Measurements from ENCODE around the gene SHISA9.

SHISA9 gene

GRCh38 chr16:13038591-13038990 lies 137.2 kb downstream of the SHISA9 start:
- no peaks in the 10 kb centered on the region for H3K27me3 ChIP-seq (ENCODE audit: insufficient read depth, insufficient read length)
- H3K36me3 ChIP-seq (ENCODE audit: insufficient read depth, insufficient read length, low read length), result no peaks in the 10 kb centered on the region
- no peak overlapping the region for H3K4me3 ChIP-seq (ENCODE audit: insufficient read length, low read depth)
- no peaks in the 10 kb centered on the region for H3K4me1 ChIP-seq (ENCODE audit: insufficient read depth, insufficient read length)
- DNase-seq (ENCODE audit: low read depth, low spot score), result no peak
- no peaks in the 10 kb centered on the region for H3K9me3 ChIP-seq (ENCODE audit: insufficient read depth, low read length)
- no peak overlapping the region for H3K9ac ChIP-seq (ENCODE audit: insufficient read length, low read depth)
- TF ChIP-seq YY1 (IDR thresholded peaks at IDR 0.05; ENCODE audit: insufficient read depth, insufficient read length) (no peak), SUZ12 (IDR thresholded peaks at IDR 0.05; ENCODE audit: extremely low read depth, insufficient read depth, insufficient read length) (no peak), ZNF274 (IDR thresholded peaks at IDR 0.05; ENCODE audit: low read depth, low read length) (no peak)

GRCh38 chr16:13039526-13039925 lies 138.1 kb downstream of the SHISA9 start:
- no peak for DNase-seq (ENCODE audit: low read depth, low spot score)
- H3K9me3 ChIP-seq (ENCODE audit: insufficient read depth, low read length), result no peaks in the 10 kb centered on the region
- H3K36me3 ChIP-seq (ENCODE audit: insufficient read depth, insufficient read length, low read length), result no peaks in the 10 kb centered on the region
- no peak for TF ChIP-seq SUZ12 (IDR thresholded peaks at IDR 0.05; ENCODE audit: extremely low read depth, insufficient read depth, insufficient read length)
- no peak for TF ChIP-seq ZNF274 (IDR thresholded peaks at IDR 0.05; ENCODE audit: low read depth, low read length)
- TF ChIP-seq YY1 (IDR thresholded peaks at IDR 0.05; ENCODE audit: insufficient read depth, insufficient read length), result no peak
- H3K4me1 ChIP-seq (ENCODE audit: insufficient read depth, insufficient read length), result no peaks in the 10 kb centered on the region
- H3K4me3 ChIP-seq (ENCODE audit: insufficient read length, low read depth), result no peak overlapping the region
- H3K27me3 ChIP-seq (ENCODE audit: insufficient read depth, insufficient read length), result no peaks in the 10 kb centered on the region
- no peak overlapping the region for H3K9ac ChIP-seq (ENCODE audit: insufficient read length, low read depth)

GRCh38 chr16:13041180-13041579 lies 139.8 kb downstream of the SHISA9 start:
- no peak overlapping the region for H3K9ac ChIP-seq (ENCODE audit: insufficient read length, low read depth)
- no peak overlapping the region for H3K4me3 ChIP-seq (ENCODE audit: insufficient read length, low read depth)
- H3K27me3 ChIP-seq (ENCODE audit: insufficient read depth, insufficient read length), result no peaks in the 10 kb centered on the region
- no peaks in the 10 kb centered on the region for H3K36me3 ChIP-seq (ENCODE audit: insufficient read depth, insufficient read length, low read length)
- TF ChIP-seq ZNF274 (IDR thresholded peaks at IDR 0.05; ENCODE audit: low read depth, low read length) (no peak), SUZ12 (IDR thresholded peaks at IDR 0.05; ENCODE audit: extremely low read depth, insufficient read depth, insufficient read length) (no peak), YY1 (IDR thresholded peaks at IDR 0.05; ENCODE audit: insufficient read depth, insufficient read length) (no peak)
- H3K4me1 ChIP-seq (ENCODE audit: insufficient read depth, insufficient read length), result no peaks in the 10 kb centered on the region
- no peaks in the 10 kb centered on the region for H3K9me3 ChIP-seq (ENCODE audit: insufficient read depth, low read length)
- no peak for DNase-seq (ENCODE audit: low read depth, low spot score)

DNA sequence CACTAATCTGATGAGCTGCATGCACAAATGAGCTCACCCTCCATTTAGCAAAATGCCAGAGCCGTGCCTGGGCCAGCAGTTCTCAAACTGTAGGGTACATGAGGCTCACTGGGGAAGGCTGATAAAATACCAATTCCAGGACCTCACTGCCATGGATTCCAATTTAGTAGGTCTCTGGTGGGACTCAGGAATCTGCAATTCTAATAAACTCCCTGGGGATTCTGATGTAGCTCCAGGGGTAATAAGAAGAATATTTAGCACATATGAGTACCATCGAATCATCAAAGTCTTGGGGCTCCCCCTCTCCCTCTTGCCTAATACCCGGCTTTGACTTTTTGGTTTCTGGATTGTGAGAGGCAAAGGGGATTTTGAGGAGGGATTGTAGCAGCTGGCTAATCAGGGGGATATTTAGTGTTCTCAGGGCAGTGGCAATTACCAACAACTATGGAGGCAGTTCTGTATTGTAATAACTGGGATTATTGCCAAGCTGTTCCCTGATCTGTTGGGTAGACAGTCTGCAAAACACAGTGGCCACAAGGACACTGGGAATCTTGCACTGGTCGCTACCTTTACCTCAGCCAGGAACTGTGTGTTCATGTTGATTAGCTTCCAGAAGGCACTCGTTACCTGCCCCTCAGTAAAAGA lies 140.4 kb downstream of the SHISA9 start:
- Histone ChIP-seq H3K9ac (ENCODE audit: insufficient read length, low read depth) (no peak overlapping the region), H3K36me3 (ENCODE audit: insufficient read depth, insufficient read length, low read length) (no peaks in the 10 kb centered on the region), H3K9me3 (ENCODE audit: insufficient read depth, low read length) (no peaks in the 10 kb centered on the region), H3K4me1 (ENCODE audit: insufficient read depth, insufficient read length) (no peaks in the 10 kb centered on the region), H3K27me3 (ENCODE audit: insufficient read depth, insufficient read length) (no peaks in the 10 kb centered on the region), H3K4me3 (ENCODE audit: insufficient read length, low read depth) (no peak overlapping the region)
- DNase-seq (ENCODE audit: low read depth, low spot score), result no peak
- TF ChIP-seq SUZ12 (IDR thresholded peaks at IDR 0.05; ENCODE audit: extremely low read depth, insufficient read depth, insufficient read length) (no peak), ZNF274 (IDR thresholded peaks at IDR 0.05; ENCODE audit: low read depth, low read length) (no peak), YY1 (IDR thresholded peaks at IDR 0.05; ENCODE audit: insufficient read depth, insufficient read length) (no peak)

DNA sequence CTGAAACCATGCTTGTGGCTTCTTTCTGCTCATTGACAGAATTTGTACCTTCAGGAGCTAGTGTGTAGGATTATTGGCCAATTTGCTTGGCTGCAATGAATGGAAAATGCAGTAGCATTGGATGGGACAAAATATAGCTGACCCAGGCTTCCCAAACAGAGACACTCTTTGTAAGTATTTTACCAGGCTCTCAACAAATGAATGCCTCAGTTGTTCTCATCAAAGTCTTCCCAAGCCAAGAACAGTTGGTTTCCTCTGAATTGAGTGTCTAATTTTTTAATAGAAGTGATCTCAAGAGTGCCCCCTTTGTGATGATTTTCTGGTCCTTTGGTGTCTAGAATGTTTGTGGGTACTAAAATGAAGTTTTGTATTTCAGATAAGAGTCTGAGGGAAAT lies 140.9 kb downstream of the SHISA9 start:
- H3K9ac ChIP-seq (ENCODE audit: insufficient read length, low read depth), result no peak overlapping the region
- TF ChIP-seq ZNF274 (IDR thresholded peaks at IDR 0.05; ENCODE audit: low read depth, low read length) (no peak), SUZ12 (IDR thresholded peaks at IDR 0.05; ENCODE audit: extremely low read depth, insufficient read depth, insufficient read length) (no peak), YY1 (IDR thresholded peaks at IDR 0.05; ENCODE audit: insufficient read depth, insufficient read length) (no peak)

DNA sequence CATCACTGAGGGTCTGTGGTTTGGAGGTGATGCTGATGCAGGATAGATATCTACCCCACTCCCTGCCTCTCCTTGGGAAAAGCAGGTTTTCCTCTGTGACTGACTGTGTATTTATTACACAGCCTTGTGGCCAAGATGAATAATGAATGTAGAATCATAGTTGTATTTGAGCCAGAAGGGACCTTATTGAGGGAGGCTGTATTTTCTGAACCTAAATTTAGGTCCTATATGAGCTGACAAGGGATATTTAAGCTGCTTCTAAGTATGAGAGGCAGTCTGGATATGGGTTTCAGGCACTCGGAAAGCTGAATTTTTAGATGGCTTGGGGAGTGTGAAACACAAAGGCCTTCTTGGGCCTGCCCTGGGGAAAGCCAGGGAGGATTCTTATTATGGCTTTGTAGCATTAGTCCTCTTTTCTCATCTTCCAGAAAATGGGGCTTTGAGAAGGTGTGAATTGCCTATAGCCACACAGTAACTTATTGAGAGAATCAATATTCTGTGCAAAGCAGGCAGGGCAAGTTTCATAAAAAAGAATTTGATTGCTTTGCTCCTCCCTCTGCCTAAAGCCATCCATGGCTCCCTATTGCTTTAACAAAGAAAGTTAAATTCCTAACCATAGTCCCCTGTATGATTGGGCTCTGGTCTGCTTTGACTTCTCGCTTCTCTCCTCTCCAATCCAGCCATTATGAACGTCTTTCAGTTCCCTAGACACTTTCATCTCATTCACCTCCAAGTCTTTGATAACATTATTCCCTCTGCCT lies 144.8 kb downstream of the SHISA9 start:
- H3K9ac ChIP-seq (ENCODE audit: insufficient read length, low read depth), result no peak overlapping the region
- no peak for DNase-seq (ENCODE audit: low read depth, low spot score)
- no peak for TF ChIP-seq YY1 (IDR thresholded peaks at IDR 0.05; ENCODE audit: insufficient read depth, insufficient read length)
- TF ChIP-seq ZNF274 (IDR thresholded peaks at IDR 0.05; ENCODE audit: low read depth, low read length), result no peak
- TF ChIP-seq SUZ12 (IDR thresholded peaks at IDR 0.05; ENCODE audit: extremely low read depth, insufficient read depth, insufficient read length), result no peak
- no peaks in the 10 kb centered on the region for H3K36me3 ChIP-seq (ENCODE audit: insufficient read depth, insufficient read length, low read length)
- H3K4me3 ChIP-seq (ENCODE audit: insufficient read length, low read depth), result no peak overlapping the region
- no peaks in the 10 kb centered on the region for H3K27me3 ChIP-seq (ENCODE audit: insufficient read depth, insufficient read length)
- no peaks in the 10 kb centered on the region for H3K9me3 ChIP-seq (ENCODE audit: insufficient read depth, low read length)
- H3K4me1 ChIP-seq (ENCODE audit: insufficient read depth, insufficient read length), result no peaks in the 10 kb centered on the region

More for the DNA sequence above, 140.9 kb downstream of the SHISA9 start:
- Histone ChIP-seq H3K4me1 (ENCODE audit: insufficient read depth, insufficient read length) (no peaks in the 10 kb centered on the region), H3K9me3 (ENCODE audit: insufficient read depth, low read length) (no peaks in the 10 kb centered on the region), H3K4me3 (ENCODE audit: insufficient read length, low read depth) (no peak overlapping the region), H3K27me3 (ENCODE audit: insufficient read depth, insufficient read length) (no peaks in the 10 kb centered on the region), H3K36me3 (ENCODE audit: insufficient read depth, insufficient read length, low read length) (no peaks in the 10 kb centered on the region)
- no peak for DNase-seq (ENCODE audit: low read depth, low spot score)

- no peak overlapping the region for H3K4me3 ChIP-seq (ENCODE audit: insufficient read length, low read depth)
- no peaks in the 10 kb centered on the region for H3K9me3 ChIP-seq (ENCODE audit: insufficient read depth, low read length)
- DNase-seq (ENCODE audit: low read depth, low spot score), result no peak
- TF ChIP-seq YY1 (IDR thresholded peaks at IDR 0.05; ENCODE audit: insufficient read depth, insufficient read length) (no peak), ZNF274 (IDR thresholded peaks at IDR 0.05; ENCODE audit: low read depth, low read length) (no peak), SUZ12 (IDR thresholded peaks at IDR 0.05; ENCODE audit: extremely low read depth, insufficient read depth, insufficient read length) (no peak)
- no peaks in the 10 kb centered on the region for H3K27me3 ChIP-seq (ENCODE audit: insufficient read depth, insufficient read length)
- H3K4me1 ChIP-seq (ENCODE audit: insufficient read depth, insufficient read length), result no peaks in the 10 kb centered on the region
- no peak overlapping the region for H3K9ac ChIP-seq (ENCODE audit: insufficient read length, low read depth)
- no peaks in the 10 kb centered on the region for H3K36me3 ChIP-seq (ENCODE audit: insufficient read depth, insufficient read length, low read length)
Measured at GRCh38 chr16:13047276-13047675, 145.9 kb downstream of the SHISA9 start.
